IMR-90 (cell line): ENCODE measurements around the gene ZNF385B. TPM values are rescaled to one million over a fixed set of nuclear protein-coding genes. Genes with fewer than 3 reads are reported as not detected.

Experiments used
- ATAC-seq: fragments of 200-7000 bp; cut with Tn5 transposase; 2 replicates; pipeline ENCODE4 v1.9.1; 2020; ENCODE audit warnings: low read depth, mild to moderate bottlenecking, moderate library complexity
- BruUV-seq: library from RNA; stranded (reverse); fragments of 400-500 nt; replicated peaks from 2 replicates; lab custom pipeline; 2021; lab: Mats Ljungman, UMichigan
- CTCF ChIA-PET: fragments of 300-600 bp; formaldehyde crosslinking; extraction: SDS; loops from one replicate; lab custom pipeline; 2021; ENCODE audit warnings: antibody characterized with exemption; lab: Yijun Ruan, JAX
- POLR2A ChIA-PET: fragments of 300-600 bp; sonication (Branson Sonifier 250); formaldehyde crosslinking; loops from one replicate; lab custom pipeline; 2022; ENCODE audit warnings: antibody characterized with exemption; ENCODE audit not compliant: unreplicated experiment; lab: Charles Lee
- DNase-seq: peaks from one replicate; pipeline ENCODE4 v3.0.0; 2013
- H2AFZ ChIP-seq: replicated peaks from 2 replicates; pipeline ENCODE3; 2013; ENCODE audit warnings: low read length, mild to moderate bottlenecking; ENCODE audit not compliant: poor library complexity
- H2AK5ac ChIP-seq: 2 replicates; pipeline ENCODE4 v1.6.1; 2013; ENCODE audit warnings: low read depth, low read length, inconsistent platforms
- H2AK9ac ChIP-seq: replicated peaks from 2 replicates; pipeline ENCODE3; 2013; ENCODE audit warnings: mild to moderate bottlenecking, low read depth, low read length, moderate library complexity; ENCODE audit not compliant: poor library complexity
- H2BK120ac ChIP-seq: 2 replicates; pipeline ENCODE4 v1.6.1; 2013; ENCODE audit warnings: low read depth, low read length, inconsistent platforms
- H2BK15ac ChIP-seq: 3 replicates; pipeline ENCODE4 v1.6.1; 2013; ENCODE audit warnings: low read depth, low read length, inconsistent platforms
- H2BK20ac ChIP-seq: 2 replicates; pipeline ENCODE4 v1.6.1; 2013; ENCODE audit warnings: low read depth, mild to moderate bottlenecking, inconsistent platforms, low read length, moderate library complexity
- H2BK5ac ChIP-seq: 2 replicates; pipeline ENCODE4 v1.6.1; 2013; ENCODE audit warnings: mild to moderate bottlenecking, low read depth, low read length, inconsistent platforms; ENCODE audit not compliant: poor library complexity, severe bottlenecking
- H3K14ac ChIP-seq: replicated peaks from 2 replicates; pipeline ENCODE4 v1.6.1; 2013; ENCODE audit warnings: low read depth, low read length, inconsistent platforms
- H3K18ac ChIP-seq: 2 replicates; pipeline ENCODE4 v1.6.1; 2013; ENCODE audit warnings: low read depth, low read length, control low read depth
- H3K23ac ChIP-seq: 2 replicates; pipeline ENCODE4 v1.6.1; 2013; ENCODE audit warnings: low read depth, low read length, inconsistent platforms
- H3K27ac ChIP-seq: 2 replicates; pipeline ENCODE4 v1.5.1; 2013; ENCODE audit warnings: mild to moderate bottlenecking, control low read depth, low read length; ENCODE audit not compliant: insufficient read depth
- H3K27me3 ChIP-seq: 2 replicates; pipeline ENCODE4 v1.6.1; 2013; ENCODE audit warnings: low read length; ENCODE audit not compliant: control insufficient read depth, insufficient read depth
- H3K36me3 ChIP-seq: 2 replicates; pipeline ENCODE4 v1.6.1; 2013; ENCODE audit warnings: low read length, mixed read lengths; ENCODE audit not compliant: control insufficient read depth, insufficient read depth
- H3K4ac ChIP-seq: 2 replicates; pipeline ENCODE4 v1.6.1; 2013; ENCODE audit warnings: low read depth, low read length, inconsistent platforms
- H3K4me1 ChIP-seq: 2 replicates; pipeline ENCODE4 v1.6.1; 2013; ENCODE audit warnings: low read length, mixed read lengths; ENCODE audit not compliant: control insufficient read depth, insufficient read depth
- H3K4me2 ChIP-seq: 2 replicates; pipeline ENCODE4 v1.6.1; 2013; ENCODE audit warnings: low read depth, mild to moderate bottlenecking, control low read depth, low read length, moderate library complexity
- H3K4me3 ChIP-seq: 2 replicates; pipeline ENCODE4 v1.5.1; 2013; ENCODE audit warnings: low read depth, mild to moderate bottlenecking, control low read depth, low read length, moderate library complexity; ENCODE audit not compliant: insufficient read depth
- H3K56ac ChIP-seq: 2 replicates; pipeline ENCODE4 v1.6.1; 2013; ENCODE audit warnings: low read length, inconsistent platforms; ENCODE audit not compliant: insufficient read depth; ENCODE audit errors: extremely low read depth
- H3K79me1 ChIP-seq, 2 experiments: 2 replicates each; pipeline ENCODE4 v1.6.1; 2013; ENCODE audit warnings: low read length in 2 of 2, inconsistent platforms in 1 of 2, low read depth in 1 of 2
- H3K9ac ChIP-seq: 2 replicates; pipeline ENCODE4 v1.6.1; 2013; ENCODE audit warnings: low read depth, low read length, control low read depth
- H3K9me1 ChIP-seq: 2 replicates; pipeline ENCODE4 v1.6.1; 2013; ENCODE audit warnings: low read length, inconsistent platforms; ENCODE audit not compliant: insufficient read depth
- H3K9me3 ChIP-seq: 2 replicates; pipeline ENCODE4 v1.6.1; 2013; ENCODE audit warnings: low read length; ENCODE audit not compliant: control insufficient read depth, insufficient read depth
- H4K20me1 ChIP-seq: 2 replicates; pipeline ENCODE4 v1.6.1; 2013; ENCODE audit warnings: low read length, inconsistent platforms; ENCODE audit not compliant: insufficient read depth
- H4K5ac ChIP-seq: 2 replicates; pipeline ENCODE4 v1.6.1; 2013; ENCODE audit warnings: mild to moderate bottlenecking, low read depth, low read length, control low read depth
- H4K8ac ChIP-seq, 2 experiments: 2 replicates each; pipeline ENCODE4 v1.6.1; 2013; ENCODE audit warnings: low read depth in 2 of 2, low read length in 2 of 2, control low read depth in 1 of 2, inconsistent platforms in 1 of 2
- H4K91ac ChIP-seq: 2 replicates; pipeline ENCODE4 v1.6.1; 2013; ENCODE audit warnings: low read depth, low read length, inconsistent platforms; ENCODE audit not compliant: insufficient read depth
- BHLHE40 ChIP-seq: fragments of 150-350 bp; IDR thresholded peaks from 2 replicates; pipeline ENCODE4 v1.6.1; 2016; ENCODE audit warnings: mild to moderate bottlenecking, low read depth, low read length
- CEBPB ChIP-seq: IDR thresholded peaks from 2 replicates; pipeline ENCODE4 v1.6.1; 2012; ENCODE audit warnings: low read depth, low read length, improper control_type of control experiment
- CHD1 ChIP-seq: IDR thresholded peaks from 2 replicates; pipeline ENCODE4 v1.6.1; 2012; ENCODE audit warnings: low read depth, low read length, improper control_type of control experiment
- CTCF ChIP-seq: conservative IDR thresholded peaks from 2 replicates; pipeline ENCODE4 v1.5.1; 2012; ENCODE audit warnings: mild to moderate bottlenecking, low read depth, low read length, improper control_type of control experiment
- FOS ChIP-seq: fragments of 150-350 bp; IDR thresholded peaks from 2 replicates; pipeline ENCODE4 v1.6.1; 2016; ENCODE audit warnings: low read depth, low read length
- MAFK ChIP-seq: IDR thresholded peaks from 2 replicates; pipeline ENCODE4 v1.6.1; 2012; ENCODE audit warnings: low read depth, low read length, improper control_type of control experiment
- MAZ ChIP-seq: IDR thresholded peaks from 2 replicates; pipeline ENCODE4 v1.6.1; 2012; ENCODE audit warnings: low read depth, mild to moderate bottlenecking, low read length, improper control_type of control experiment, moderate library complexity, borderline replicate concordance
- MXI1 ChIP-seq: IDR thresholded peaks from 2 replicates; pipeline ENCODE4 v1.6.1; 2012; ENCODE audit warnings: low read depth, mild to moderate bottlenecking, low read length, moderate library complexity, borderline replicate concordance
- NFE2L2 ChIP-seq: fragments of 150-350 bp; IDR thresholded peaks from 2 replicates; pipeline ENCODE4 v1.6.1; 2016; ENCODE audit warnings: low read depth, mild to moderate bottlenecking, low read length
- POLR2A ChIP-seq: IDR thresholded peaks from 2 replicates; pipeline ENCODE4 v1.6.1; 2012; ENCODE audit warnings: mild to moderate bottlenecking, low read depth, low read length
- RAD21 ChIP-seq: IDR thresholded peaks from 2 replicates; pipeline ENCODE4 v1.6.1; 2012; ENCODE audit warnings: low read length, improper control_type of control experiment
- RCOR1 ChIP-seq: IDR thresholded peaks from 2 replicates; pipeline ENCODE4 v1.6.1; 2012; ENCODE audit warnings: mild to moderate bottlenecking, low read length, improper control_type of control experiment; ENCODE audit not compliant: insufficient replicate concordance
- RFX5 ChIP-seq: IDR thresholded peaks from 2 replicates; pipeline ENCODE4 v1.8.0; 2012; ENCODE audit warnings: low read depth, mild to moderate bottlenecking, low read length, moderate library complexity
- SMC3 ChIP-seq: fragments of 150-350 bp; IDR thresholded peaks from 2 replicates; pipeline ENCODE4 v1.6.1; 2016; ENCODE audit warnings: low read depth, mild to moderate bottlenecking, antibody characterized with exemption, low read length, moderate library complexity
- WGBS, 2 experiments: methylation state at CpG; one replicate each; pipeline versions ENCODE4 v1.1.5 to v1.1.7; 2013; ENCODE audit warnings: missing lambda C conversion rate in 2 of 2; ENCODE audit not compliant: insufficient read length in 1 of 2; ENCODE audit errors: extremely low coverage in 2 of 2; 5-methylcytosine and 5-hydroxymethylcytosine counted together
- dilution Hi-C: fragments of 300-500 bp; cut with HindIII; formaldehyde crosslinking; loops from one replicate; pipeline ENCODE4 v1.14.3; 2018; ENCODE audit warnings: low sequenced_read_pairs; ENCODE audit not compliant: unreplicated experiment
- in situ Hi-C: fragments of 300-500 bp; cut with MboI; formaldehyde crosslinking; loops from 3 replicates; pipeline ENCODE4 v1.14.3; 2019; ENCODE audit warnings: low sequenced_read_pairs, inconsistent platforms, mixed read lengths
- intact Hi-C: fragments of 100-400 bp; cut with micrococcal nuclease; formaldehyde crosslinking; loops from 2 replicates; pipeline ENCODE4 v1.10.0; 2022
- polyA plus RNA-seq, 3 experiments: library from polyadenylated mRNA; depleted of rRNA; stranded (reverse); fragments of >200 nt; gene quantifications; 2 replicates each; pipeline ENCODE4 v1.2.3, GENCODE V29; 2012; ENCODE audit warnings: low replicate concordance in 1 of 3
- total RNA-seq: library from RNA; depleted of rRNA; stranded (reverse); fragments of >200 nt; gene quantifications from 2 replicates; pipeline ENCODE4 v1.2.3, GENCODE V29; 2012
- TF ChIP-seq, protein P1 (sequence below): fragments of 150-350 bp; IDR thresholded peaks from 2 replicates; pipeline ENCODE4 v1.6.1; 2017; ENCODE audit warnings: mild to moderate bottlenecking, antibody characterized with exemption, low read length, low read depth
- TF ChIP-seq, protein P2 (sequence below): fragments of 150-350 bp; IDR thresholded peaks from 2 replicates; pipeline ENCODE4 v1.6.1; 2016; ENCODE audit warnings: low read depth, mild to moderate bottlenecking, low read length, moderate library complexity, borderline replicate concordance

ZNF385B gene
- total and polyA plus RNA-seq, 2 of the 4 experiments (the other 2 are of a cell fraction), result not detected

DNA sequence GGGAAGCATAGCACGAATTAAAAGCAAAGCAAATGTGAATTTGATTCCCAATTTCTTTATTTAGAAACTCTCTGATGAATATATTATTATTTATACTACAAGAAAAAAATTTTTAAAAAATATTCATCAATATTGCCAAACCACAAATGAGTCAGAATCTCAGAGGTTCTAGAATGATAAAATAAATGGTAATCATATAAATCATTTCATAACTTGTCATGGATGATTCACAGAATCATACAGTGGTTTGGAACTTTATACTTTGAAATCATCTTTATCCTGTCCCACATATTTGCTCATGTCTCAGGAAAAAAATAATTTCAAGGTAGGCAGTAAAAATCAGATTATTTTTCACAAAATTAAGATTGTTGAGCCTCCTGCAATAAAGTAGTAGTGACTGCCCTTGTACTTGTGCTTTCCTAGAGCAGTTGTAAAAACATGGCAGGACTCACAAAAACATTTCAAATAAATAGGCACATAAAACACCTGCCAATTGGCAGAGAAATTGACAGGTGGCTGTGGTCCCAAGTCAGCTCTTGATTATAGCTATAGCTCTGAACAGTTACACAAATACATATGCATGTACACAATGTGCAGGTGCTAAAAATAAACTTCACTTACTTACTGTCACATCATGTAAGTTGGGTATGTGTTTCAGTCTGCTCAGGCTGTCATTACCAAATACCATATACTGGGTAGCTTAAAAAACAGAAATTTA lies 322.8 kb downstream of the ZNF385B start:
- no peaks in the 10 kb centered on the region for H3K27me3 ChIP-seq
- no peaks in the 10 kb centered on the region for H3K9me1 ChIP-seq
- intact Hi-C loops (no loop called here), dilution Hi-C loops (no loop called here), in situ Hi-C loops (no loop called here)
- no peak overlapping the region for H3K4me2 ChIP-seq
- H4K5ac ChIP-seq, result no peak overlapping the region
- no peak overlapping the region for H2AK5ac ChIP-seq
- H3K36me3 ChIP-seq, result no peaks in the 10 kb centered on the region
- no peak overlapping the region for H3K14ac ChIP-seq
- no peak overlapping the region for H3K56ac ChIP-seq
- no peak overlapping the region for H2BK20ac ChIP-seq
- no peak overlapping the region for H2AK9ac ChIP-seq
- H3K9ac ChIP-seq, result no peak overlapping the region
- ChIA-PET POLR2A (no interaction called here), CTCF (no interaction called here)
- H4K91ac ChIP-seq, result no peak overlapping the region
- no peak overlapping the region for H2BK5ac ChIP-seq
- DNase-seq (peak; percentile 41), ATAC-seq (no peak)
- no peak overlapping the region for H3K18ac ChIP-seq
- H3K4me1 ChIP-seq, result no peaks in the 10 kb centered on the region
- H3K79me1 ChIP-seq, result no peaks in the 10 kb centered on the region
- no TSS peak for BruUV-seq
- H4K8ac ChIP-seq, result no peak overlapping the region
- no peak overlapping the region for H2AFZ ChIP-seq
- H3K4me3 ChIP-seq, result no peak overlapping the region
- H2BK15ac ChIP-seq, result no peak overlapping the region
- H3K4ac ChIP-seq, result no peak overlapping the region
- H3K23ac ChIP-seq, result no peak overlapping the region
- WGBS, 2 experiments, result no CpG with 5 or more reads among the region's 1 CpG
- H4K20me1 ChIP-seq, result no peaks in the 10 kb centered on the region
- peaks cover 2% of the 10 kb centered on the region for H3K9me3 ChIP-seq
- TF ChIP-seq, protein P1, sequence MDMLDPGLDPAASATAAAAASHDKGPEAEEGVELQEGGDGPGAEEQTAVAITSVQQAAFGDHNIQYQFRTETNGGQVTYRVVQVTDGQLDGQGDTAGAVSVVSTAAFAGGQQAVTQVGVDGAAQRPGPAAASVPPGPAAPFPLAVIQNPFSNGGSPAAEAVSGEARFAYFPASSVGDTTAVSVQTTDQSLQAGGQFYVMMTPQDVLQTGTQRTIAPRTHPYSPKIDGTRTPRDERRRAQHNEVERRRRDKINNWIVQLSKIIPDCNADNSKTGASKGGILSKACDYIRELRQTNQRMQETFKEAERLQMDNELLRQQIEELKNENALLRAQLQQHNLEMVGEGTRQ, result no peak
- TF ChIP-seq RFX5 (no peak), BHLHE40 (no peak), FOS (no peak), RAD21 (no peak), RCOR1 (no peak), MAZ (no peak), MAFK (no peak), POLR2A (no peak), NFE2L2 (no peak), SMC3 (no peak), CHD1 (no peak), CTCF (no peak), MXI1 (no peak), CEBPB (no peak)
- TF ChIP-seq, protein P2, sequence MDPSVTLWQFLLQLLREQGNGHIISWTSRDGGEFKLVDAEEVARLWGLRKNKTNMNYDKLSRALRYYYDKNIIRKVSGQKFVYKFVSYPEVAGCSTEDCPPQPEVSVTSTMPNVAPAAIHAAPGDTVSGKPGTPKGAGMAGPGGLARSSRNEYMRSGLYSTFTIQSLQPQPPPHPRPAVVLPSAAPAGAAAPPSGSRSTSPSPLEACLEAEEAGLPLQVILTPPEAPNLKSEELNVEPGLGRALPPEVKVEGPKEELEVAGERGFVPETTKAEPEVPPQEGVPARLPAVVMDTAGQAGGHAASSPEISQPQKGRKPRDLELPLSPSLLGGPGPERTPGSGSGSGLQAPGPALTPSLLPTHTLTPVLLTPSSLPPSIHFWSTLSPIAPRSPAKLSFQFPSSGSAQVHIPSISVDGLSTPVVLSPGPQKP, result no peak
- H3K27ac ChIP-seq, result no peak overlapping the region
- H2BK120ac ChIP-seq, result no peak overlapping the region
